Right atrium auricular region (tissue), 2 donors: ENCODE data around the gene PCBP3. TPM values are rescaled to one million over a fixed set of nuclear protein-coding genes. Genes with fewer than 3 reads are reported as not detected.
"Not testable (repeated sequence)": the region's sequence is repeated elsewhere in the genome, so short reads cannot be mapped to it uniquely, and the experiment has no call there.

ENCODE experiments used
- DNase-seq: peaks from one replicate; pipeline ENCODE4 v3.0.0-alpha.2; 2019; ENCODE audit warnings: low spot score
- H3K27ac ChIP-seq, 2 donors: fragments of 200-600 bp; sonication (generic); 1 replicate in 1 of 2; 2 replicates in 1 of 2; pipeline ENCODE4 v1.5.1; 2016 to 2019
- H3K27me3 ChIP-seq, 2 donors: fragments of 200-600 bp; sonication (generic); one replicate each; pipeline versions ENCODE4 v1.5.1 to v1.6.0; 2017 to 2019
- H3K36me3 ChIP-seq: fragments of 200-600 bp; sonication (generic); one replicate; pipeline ENCODE4 v1.5.1; 2016
- H3K4me1 ChIP-seq, 2 donors: fragments of 200-600 bp; sonication (generic); one replicate each; pipeline versions ENCODE4 v1.5.1 to v1.6.0; 2017 to 2019
- H3K4me3 ChIP-seq, 2 donors: fragments of 200-600 bp; sonication (generic); 1 replicate in 1 of 2; 2 replicates in 1 of 2; pipeline ENCODE4 v1.5.1; 2017 to 2019; ENCODE audit warnings: mild to moderate bottlenecking in 1 of 2, moderate library complexity in 1 of 2
- H3K9me3 ChIP-seq, 2 donors: fragments of 200-600 bp; sonication (generic); one replicate each; pipeline ENCODE4 v1.5.1; 2019
- CTCF ChIP-seq, 2 donors: fragments of 200-600 bp; sonication (generic); IDR thresholded peaks; one replicate each; pipeline ENCODE4 v1.5.1; 2019; ENCODE audit warnings: antibody characterized with exemption in 2 of 2
- total RNA-seq, 2 donors: library from RNA; depleted of rRNA; stranded (reverse); fragments of >200 nt; gene quantifications; one replicate each; pipeline ENCODE4 v1.1.0, GENCODE V29; 2016

PCBP3 gene
- total RNA-seq, 2 donors from 2014 or later: 2.3 to 5.2 TPM

DNA sequence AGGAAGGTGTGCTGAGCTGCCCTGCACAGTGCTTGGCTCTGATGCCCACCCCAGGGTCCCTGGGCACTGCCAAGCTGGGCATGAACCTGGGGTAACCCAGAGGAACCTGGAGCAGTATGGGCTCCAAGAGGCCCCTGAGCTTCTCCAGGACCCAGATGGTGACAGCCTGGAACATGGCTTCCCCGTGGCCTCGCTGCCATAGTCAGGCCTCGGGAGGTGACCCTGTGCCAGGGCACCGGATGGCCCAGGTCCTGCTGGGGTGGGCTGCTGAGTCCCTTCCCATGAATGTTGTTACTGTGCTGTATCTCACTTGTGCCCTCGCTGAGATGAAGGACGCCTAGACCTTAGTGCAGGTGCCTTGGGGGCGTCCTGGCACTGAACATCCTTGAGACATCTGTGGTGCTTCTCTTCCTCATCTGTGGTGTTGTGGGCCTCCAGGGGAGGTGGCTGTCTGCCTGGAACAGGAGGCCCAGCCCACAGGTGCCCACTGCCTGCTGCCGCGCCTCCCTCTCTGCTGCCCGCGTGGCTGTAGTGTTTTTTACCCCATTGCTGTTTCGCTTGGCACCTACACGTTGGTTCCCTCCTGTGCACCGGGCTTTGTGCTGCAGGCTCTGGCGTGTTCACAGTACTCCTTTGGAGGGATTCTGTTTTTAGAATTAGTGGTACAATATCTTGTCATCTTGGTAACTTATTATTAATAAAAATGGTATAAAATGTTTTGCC is 160.3 kb downstream of the PCBP3 start:
- Histone ChIP-seq H3K4me3 (no peak overlapping the region), H3K27me3 (no peaks in the 10 kb centered on the region), H3K4me1 (no peaks in the 10 kb centered on the region), H3K27ac (no peak overlapping the region), H3K36me3 (no peaks in the 10 kb centered on the region), H3K9me3 (no peaks in the 10 kb centered on the region)
- no peak for DNase-seq
- TF ChIP-seq CTCF (IDR thresholded peaks at IDR 0.05): no peak

DNA sequence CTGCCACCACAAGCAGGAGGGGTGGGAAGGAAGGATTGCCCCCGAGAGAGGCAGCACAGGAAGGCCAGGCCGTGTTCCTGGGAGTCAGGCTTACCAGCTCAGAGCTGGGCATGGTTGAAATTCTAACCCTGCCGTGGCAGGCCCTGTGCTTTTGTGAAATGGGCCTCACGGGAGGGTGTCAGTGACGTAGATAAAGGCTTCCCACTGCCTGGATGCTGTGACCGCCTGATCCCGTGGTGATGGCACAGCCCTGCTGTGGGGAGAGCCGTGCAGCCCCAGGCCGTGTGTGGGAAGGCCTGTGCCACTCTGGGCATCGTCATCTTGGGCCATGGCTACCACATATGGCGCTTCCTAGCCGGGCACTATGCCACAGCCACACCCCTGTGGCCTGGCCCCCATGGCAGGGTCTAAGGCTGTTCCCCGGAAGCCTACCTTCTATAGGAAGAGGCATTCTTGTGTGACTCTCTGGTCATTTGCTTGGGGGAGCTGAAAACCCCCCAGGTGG is 161.3 kb downstream of the PCBP3 start:
- no peak for DNase-seq
- no peaks in the 10 kb centered on the region for H3K36me3 ChIP-seq
- H3K27ac ChIP-seq: no peak overlapping the region
- no peaks in the 10 kb centered on the region for H3K9me3 ChIP-seq
- H3K4me3 ChIP-seq: no peak overlapping the region
- H3K4me1 ChIP-seq: no peaks in the 10 kb centered on the region
- no peaks in the 10 kb centered on the region for H3K27me3 ChIP-seq
- TF ChIP-seq CTCF (IDR thresholded peaks at IDR 0.05): no peak

GRCh38 chr21:45805321-45805720 is 161.8 kb downstream of the PCBP3 start:
- DNase-seq: no peak
- Histone ChIP-seq H3K27ac (no peak overlapping the region), H3K36me3 (no peaks in the 10 kb centered on the region), H3K9me3 (no peaks in the 10 kb centered on the region), H3K4me1 (no peaks in the 10 kb centered on the region), H3K27me3 (no peaks in the 10 kb centered on the region), H3K4me3 (no peak overlapping the region)
- no peak for TF ChIP-seq CTCF (IDR thresholded peaks at IDR 0.05)

- DNase-seq: no peak
- no peaks in the 10 kb centered on the region for H3K4me1 ChIP-seq
Measured at GRCh38 chr21:45806042-45806441, 162.5 kb downstream of the PCBP3 start.

GRCh38 chr21:45808663-45809062 is 165.1 kb downstream of the PCBP3 start:
- H3K4me1 ChIP-seq, H3K4me3 ChIP-seq, H3K9me3 ChIP-seq, H3K36me3 ChIP-seq, DNase-seq, H3K27me3 ChIP-seq, H3K27ac ChIP-seq: not testable (repeated sequence)

More at GRCh38 chr21:45806042-45806441, 162.5 kb downstream of the PCBP3 start:
- Histone ChIP-seq H3K9me3 (no peaks in the 10 kb centered on the region), H3K36me3 (no peaks in the 10 kb centered on the region), H3K4me3 (no peak overlapping the region), H3K27me3 (no peaks in the 10 kb centered on the region), H3K27ac (no peak overlapping the region)
- no peak for TF ChIP-seq CTCF (IDR thresholded peaks at IDR 0.05)

DNA sequence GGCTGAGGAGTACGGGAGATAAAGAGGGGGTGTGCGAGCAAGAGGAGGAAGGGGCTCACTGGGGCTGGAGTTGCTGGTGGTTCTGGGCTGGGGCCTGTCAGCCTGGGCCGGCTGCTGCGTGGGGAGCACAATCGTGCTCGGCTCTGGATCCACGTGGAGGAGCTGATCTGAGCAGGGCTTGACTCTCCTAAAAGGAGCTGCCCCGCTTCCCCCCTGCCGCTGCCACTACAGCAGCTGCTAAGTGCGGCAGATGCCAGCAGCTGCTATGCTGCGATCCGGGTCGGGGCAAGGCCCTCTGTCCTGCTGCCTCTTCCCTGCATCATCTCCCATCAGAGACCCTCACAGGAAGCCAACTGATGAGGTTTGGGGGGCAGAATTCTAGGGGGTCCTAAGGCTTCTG is 165.9 kb downstream of the PCBP3 start:
- Histone ChIP-seq H3K4me3 (no peak overlapping the region), H3K36me3 (no peaks in the 10 kb centered on the region), H3K27ac (no peak overlapping the region), H3K4me1 (no peaks in the 10 kb centered on the region), H3K27me3 (no peaks in the 10 kb centered on the region), H3K9me3 (no peaks in the 10 kb centered on the region)
- DNase-seq: no peak
- no peak for TF ChIP-seq CTCF (IDR thresholded peaks at IDR 0.05)
